Urothelium cell line (cell line): ENCODE data around the gene NUTM2F.
A peak's percentile ranks its signal among the peaks of the same experiment; 100 is the strongest.
"Not testable (repeated sequence)": the region's sequence is repeated elsewhere in the genome, so short reads cannot be mapped to it uniquely, and the experiment has no call there.

Experiments
- DNase-seq: peaks from one replicate; pipeline ENCODE4 v3.0.0; 2011; ENCODE audit warnings: low spot score, mixed read lengths
- FAIRE-seq: peaks from 2 replicates; lab custom pipeline; 2011; peaks lifted over from hg19 to GRCh38; lab: Jason Lieb, UNC

NUTM2F gene

GRCh38 chr9:94316236-94316635 lies 12.2 kb downstream of the NUTM2F start:
- not testable (repeated sequence) for DNase-seq, FAIRE-seq

- FAIRE-seq: peak; percentile 48
- not testable (repeated sequence) for DNase-seq
These were observed 13.1 kb downstream of the NUTM2F start for GRCh38 chr9:94315034-94315984.

GRCh38 chr9:94303321-94303720 lies 25.1 kb downstream of the NUTM2F start:
- FAIRE-seq: no peak
- DNase-seq: no peak

GRCh38 chr9:94302426-94302825 lies 26.0 kb downstream of the NUTM2F start:
- no peak for DNase-seq
- FAIRE-seq: no peak

GRCh38 chr9:94301583-94301982 lies 26.9 kb downstream of the NUTM2F start:
- DNase-seq: no peak
- FAIRE-seq: no peak

GRCh38 chr9:94300470-94301301 lies 27.8 kb downstream of the NUTM2F start:
- DNase-seq: no peak
- FAIRE-seq: no peak

- DNase-seq: no peak
- no peak for FAIRE-seq
These were observed 29.4 kb downstream of the NUTM2F start for GRCh38 chr9:94298949-94299599.

GRCh38 chr9:94289691-94290090 lies 38.8 kb downstream of the NUTM2F start:
- no peak for FAIRE-seq
- no peak for DNase-seq

GRCh38 chr9:94287877-94288513 lies 40.4 kb downstream of the NUTM2F start:
- DNase-seq (no peak), FAIRE-seq (no peak)

GRCh38 chr9:94286116-94286515 lies 42.3 kb downstream of the NUTM2F start:
- DNase-seq: no peak
- no peak for FAIRE-seq

- FAIRE-seq (no peak), DNase-seq (no peak)
These were observed 47.3 kb downstream of the NUTM2F start for GRCh38 chr9:94281101-94281500.

- FAIRE-seq: no peak
These were observed 47.9 kb downstream of the NUTM2F start for GRCh38 chr9:94280409-94280989.

GRCh38 chr9:94277885-94278536 lies 50.4 kb downstream of the NUTM2F start:
- no peak for DNase-seq
- FAIRE-seq: no peak

More at GRCh38 chr9:94280409-94280989, 47.9 kb downstream of the NUTM2F start:
- DNase-seq: no peak

- FAIRE-seq, DNase-seq: not testable (repeated sequence)
These were observed 51.4 kb downstream of the NUTM2F start for GRCh38 chr9:94277029-94277428.

GRCh38 chr9:94270009-94270408 lies 58.4 kb downstream of the NUTM2F start:
- DNase-seq: no peak
- FAIRE-seq: no peak

- FAIRE-seq: no peak
These were observed 59.2 kb downstream of the NUTM2F start for GRCh38 chr9:94269264-94269663.

More at GRCh38 chr9:94269264-94269663, 59.2 kb downstream of the NUTM2F start:
- DNase-seq: no peak
